Activated CD8-positive, alpha-beta T cell treated with anti-CD3 and anti-CD28 coated beads for 36 hours (primary cell): Measurements from ENCODE around the gene ZNF563. TPM values are rescaled to one million over a fixed set of nuclear protein-coding genes. Genes with fewer than 3 reads are reported as not detected.
"Not testable (repeated sequence)": the region's sequence is repeated elsewhere in the genome, so short reads cannot be mapped to it uniquely, and the experiment has no call there.

Experiments
- ATAC-seq: fragments of 200-7000 bp; cut with Tn5 transposase; one replicate; pipeline ENCODE4 v1.10.0; 2021; ENCODE audit warnings: mild to moderate bottlenecking, moderate library complexity
- CTCF ChIA-PET: fragments of 350-600 bp; sonication (Branson Sonifier 250); formaldehyde crosslinking; loops from one replicate; lab custom pipeline; 2021; ENCODE audit warnings: antibody characterized with exemption; lab: Charles Lee
- POLR2A ChIA-PET: fragments of 350-600 bp; sonication (Branson Sonifier 250); formaldehyde crosslinking; loops from one replicate; lab custom pipeline; 2021; ENCODE audit warnings: antibody characterized with exemption; lab: Charles Lee
- DNase-seq: peaks from one replicate; pipeline ENCODE4 v3.0.0-alpha.2; 2020
- H3K27ac Mint-ChIP-seq: one replicate; pipeline ENCODE4 v1.8.0; 2021; ENCODE audit warnings: mild to moderate bottlenecking, mixed read lengths
- H3K27me3 Mint-ChIP-seq: one replicate; pipeline ENCODE4 v1.8.0; 2021; ENCODE audit warnings: mixed read lengths
- H3K36me3 Mint-ChIP-seq: one replicate; pipeline ENCODE4 v1.8.0; 2021; ENCODE audit warnings: low read depth, mixed read lengths
- H3K4me1 Mint-ChIP-seq: one replicate; pipeline ENCODE4 v1.8.0; 2021; ENCODE audit warnings: low read depth, mixed read lengths
- H3K4me3 Mint-ChIP-seq: one replicate; pipeline ENCODE4 v1.8.0; 2021; ENCODE audit warnings: mild to moderate bottlenecking, moderate library complexity, mixed read lengths
- H3K9me3 Mint-ChIP-seq: one replicate; pipeline ENCODE4 v1.8.0; 2021; ENCODE audit warnings: mixed read lengths
- intact Hi-C: fragments of 100-400 bp; cut with micrococcal nuclease; formaldehyde crosslinking; loops from one replicate; pipeline ENCODE4 v1.10.0; 2022
- total RNA-seq, 2 experiments: library from RNA; stranded (reverse); gene quantifications; one replicate each; pipeline ENCODE4 v1.2.3, GENCODE V29; 2021
- TF ChIP-seq, protein P1 (sequence below): fragments of 200-600 bp; IDR thresholded peaks from one replicate; pipeline ENCODE4 v1.8.0; 2022; ENCODE audit warnings: antibody characterized with exemption, mild to moderate bottlenecking

ZNF563 gene
- total RNA-seq, 2 experiments from 2014 or later = 6.0 to 7.1 TPM

DNA sequence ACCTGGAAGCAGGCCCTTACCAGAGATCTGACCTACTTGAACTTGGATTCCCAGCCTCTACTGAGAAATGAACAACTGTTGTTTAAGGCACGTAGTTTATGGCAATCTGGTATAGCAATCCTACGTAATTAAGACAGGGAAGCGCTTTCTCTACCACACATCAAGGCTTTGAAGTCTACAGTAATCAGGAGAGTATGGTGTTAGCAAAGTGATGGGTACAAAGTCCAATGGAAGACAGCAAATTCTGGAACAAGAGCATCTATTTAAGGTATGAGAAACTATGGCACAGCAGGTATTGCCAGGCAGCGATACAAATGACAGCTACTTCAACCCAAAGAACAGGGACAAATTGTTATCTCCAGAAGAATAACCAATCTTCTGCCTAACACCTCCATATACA is 3.1 kb downstream of the ZNF563 start:
- no peak for ATAC-seq
- H3K9me3 Mint-ChIP-seq = no peaks in the 10 kb centered on the region
- TF ChIP-seq, protein P1, sequence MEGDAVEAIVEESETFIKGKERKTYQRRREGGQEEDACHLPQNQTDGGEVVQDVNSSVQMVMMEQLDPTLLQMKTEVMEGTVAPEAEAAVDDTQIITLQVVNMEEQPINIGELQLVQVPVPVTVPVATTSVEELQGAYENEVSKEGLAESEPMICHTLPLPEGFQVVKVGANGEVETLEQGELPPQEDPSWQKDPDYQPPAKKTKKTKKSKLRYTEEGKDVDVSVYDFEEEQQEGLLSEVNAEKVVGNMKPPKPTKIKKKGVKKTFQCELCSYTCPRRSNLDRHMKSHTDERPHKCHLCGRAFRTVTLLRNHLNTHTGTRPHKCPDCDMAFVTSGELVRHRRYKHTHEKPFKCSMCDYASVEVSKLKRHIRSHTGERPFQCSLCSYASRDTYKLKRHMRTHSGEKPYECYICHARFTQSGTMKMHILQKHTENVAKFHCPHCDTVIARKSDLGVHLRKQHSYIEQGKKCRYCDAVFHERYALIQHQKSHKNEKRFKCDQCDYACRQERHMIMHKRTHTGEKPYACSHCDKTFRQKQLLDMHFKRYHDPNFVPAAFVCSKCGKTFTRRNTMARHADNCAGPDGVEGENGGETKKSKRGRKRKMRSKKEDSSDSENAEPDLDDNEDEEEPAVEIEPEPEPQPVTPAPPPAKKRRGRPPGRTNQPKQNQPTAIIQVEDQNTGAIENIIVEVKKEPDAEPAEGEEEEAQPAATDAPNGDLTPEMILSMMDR = no peak
- peaks cover 48% of the 10 kb centered on the region for H3K4me1 Mint-ChIP-seq
- no peak for DNase-seq
- H3K4me3 Mint-ChIP-seq = peak overlapping the region; percentile 88
- H3K27ac Mint-ChIP-seq = peak overlapping the region; percentile 97
- CTCF ChIA-PET = no interaction called here
- intact Hi-C loops = loop anchor here (5.0 kb wide), 1 partner anchor 38 kb away; the partner anchor contains the start of gene ZNF44
- H3K36me3 Mint-ChIP-seq = peaks cover 15% of the 10 kb centered on the region
- no peaks in the 10 kb centered on the region for H3K27me3 Mint-ChIP-seq
- POLR2A ChIA-PET = interaction anchor here (1.4 to 3.5 kb wide), 2 partner anchors 36 to 40 kb away, joined by 4 to 25 read pairs; partner anchors contain the start of gene ZNF44

DNA sequence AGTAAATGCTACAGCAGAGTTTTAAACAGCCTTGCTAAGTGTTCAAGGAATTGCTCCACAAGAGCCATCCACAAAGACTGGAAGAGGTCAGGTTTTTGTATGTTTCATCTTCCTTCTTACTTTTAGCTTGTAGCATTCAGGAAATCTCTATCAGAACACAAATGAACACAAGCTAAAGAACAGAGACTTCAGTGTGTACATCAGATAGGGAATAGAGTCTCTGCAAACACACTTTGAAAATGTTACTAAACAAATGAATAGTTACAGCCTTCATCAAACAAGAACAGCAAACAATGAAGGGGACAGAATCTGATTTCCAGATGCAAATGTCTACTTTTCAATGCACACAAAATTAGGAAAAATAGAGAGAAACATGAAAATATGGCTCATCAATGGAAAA is 7.7 kb downstream of the ZNF563 start:
- H3K27ac Mint-ChIP-seq = no peak overlapping the region
- ChIA-PET CTCF (interaction anchor here (1.2 kb wide), 1 partner anchor 9 kb away, joined by 3 read pairs; no protein-coding TSS in a partner anchor), POLR2A (interaction anchor here (0.5 to 1.1 kb wide), 2 partner anchors 28 to 50 kb away, joined by 3 read pairs; no protein-coding TSS in a partner anchor)
- no peak overlapping the region for H3K4me3 Mint-ChIP-seq
- H3K27me3 Mint-ChIP-seq = no peaks in the 10 kb centered on the region
- peaks cover 38% of the 10 kb centered on the region for H3K36me3 Mint-ChIP-seq
- intact Hi-C loops = no loop called here
- no peak for ATAC-seq
- peaks cover 25% of the 10 kb centered on the region for H3K4me1 Mint-ChIP-seq
- no peak for DNase-seq
- TF ChIP-seq, protein P1 = no peak
- peaks cover 9% of the 10 kb centered on the region for H3K9me3 Mint-ChIP-seq

DNA sequence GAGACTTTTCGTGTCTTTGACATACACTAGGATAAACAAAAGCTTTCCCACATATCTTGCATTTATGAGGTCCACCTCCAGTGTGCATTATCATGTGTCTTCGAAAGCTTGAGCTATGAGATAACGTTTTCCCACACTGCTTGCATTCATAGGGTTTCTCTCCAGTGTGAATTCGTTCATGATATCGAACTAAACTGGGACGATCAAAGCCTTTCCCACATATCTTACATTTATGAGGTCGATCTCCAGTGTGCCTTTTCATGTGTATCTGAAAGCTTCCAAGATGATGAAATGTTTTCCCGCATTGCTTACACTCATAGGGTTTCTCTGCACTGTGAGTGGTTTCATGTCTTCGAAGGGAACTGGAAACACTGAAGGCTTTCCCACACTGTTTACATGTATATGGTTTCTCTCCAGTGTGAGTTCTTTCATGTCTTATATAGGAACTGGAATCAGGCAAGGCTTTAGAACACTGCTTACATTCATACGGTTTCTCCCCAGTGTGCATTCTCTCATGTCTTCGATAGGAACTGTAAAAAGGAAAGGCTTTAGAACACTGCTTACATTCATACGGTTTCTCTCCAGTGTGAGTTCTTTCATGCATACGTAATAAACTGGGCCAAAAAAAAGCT is 14.5 kb downstream of the ZNF563 start:
- TF ChIP-seq, protein P1 = no peak
- POLR2A ChIA-PET = interaction anchor here (0.9 kb wide), 1 partner anchor 27 kb away, joined by 3 read pairs; no protein-coding TSS in a partner anchor
- H3K36me3 Mint-ChIP-seq = peaks cover 62% of the 10 kb centered on the region
- H3K27ac Mint-ChIP-seq = no peak overlapping the region
- no peak for DNase-seq
- H3K4me1 Mint-ChIP-seq = no peaks in the 10 kb centered on the region
- intact Hi-C loops = no loop called here
- ATAC-seq = no peak
- CTCF ChIA-PET = no interaction called here
- H3K27me3 Mint-ChIP-seq = no peaks in the 10 kb centered on the region
- no peak overlapping the region for H3K4me3 Mint-ChIP-seq
- peaks cover 23% of the 10 kb centered on the region for H3K9me3 Mint-ChIP-seq

DNA sequence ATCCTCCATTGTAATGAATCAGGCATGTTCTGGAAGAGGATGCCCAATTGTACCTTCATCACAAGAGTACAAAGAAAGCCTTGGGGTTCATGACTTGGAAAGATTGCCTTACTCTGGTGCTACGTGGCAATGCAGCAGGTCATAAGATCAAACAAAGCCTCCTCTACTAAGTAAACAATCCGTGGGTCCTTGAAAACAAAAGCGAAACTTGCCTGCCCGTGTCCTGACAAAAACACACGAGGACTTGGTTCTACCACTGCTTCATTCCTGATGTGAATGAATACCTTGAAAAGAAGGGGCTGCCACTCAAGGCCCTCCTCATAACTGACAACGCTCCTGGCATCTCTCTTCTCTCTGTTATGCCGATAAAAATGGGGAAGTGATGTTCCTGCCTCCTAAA is 18.9 kb downstream of the ZNF563 start:
- CTCF ChIA-PET = no interaction called here
- POLR2A ChIA-PET = no interaction called here
- Mint-ChIP-seq H3K4me3 (no peak overlapping the region), H3K27me3 (no peaks in the 10 kb centered on the region), H3K36me3 (peaks cover 37% of the 10 kb centered on the region), H3K27ac (no peak overlapping the region), H3K9me3 (peaks cover 13% of the 10 kb centered on the region), H3K4me1 (no peaks in the 10 kb centered on the region)
- ATAC-seq (no peak), DNase-seq (no peak)
- TF ChIP-seq, protein P1 = no peak
- intact Hi-C loops = no loop called here

DNA sequence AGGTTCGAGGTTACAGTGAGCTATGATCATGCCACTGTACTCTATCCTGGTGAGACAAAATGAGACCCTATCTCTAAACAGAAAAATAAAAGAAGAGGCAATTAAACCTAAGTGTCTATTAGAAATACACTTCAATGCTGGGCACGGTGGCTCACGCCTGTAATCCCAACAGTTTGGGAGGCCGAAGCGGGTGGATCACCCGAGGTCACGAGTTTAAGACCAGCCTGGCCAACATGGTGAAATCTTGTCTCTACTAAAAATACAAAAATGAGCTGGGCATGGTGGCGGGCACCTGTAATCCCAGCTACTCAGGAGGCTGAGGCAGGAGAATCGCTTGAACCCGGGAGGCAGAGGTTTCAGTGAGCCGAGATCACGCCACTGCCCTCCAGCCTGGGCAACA is 24.5 kb downstream of the ZNF563 start:
- H3K4me1 Mint-ChIP-seq, H3K36me3 Mint-ChIP-seq, intact Hi-C loops, H3K9me3 Mint-ChIP-seq, ATAC-seq, H3K4me3 Mint-ChIP-seq, H3K27ac Mint-ChIP-seq, DNase-seq, H3K27me3 Mint-ChIP-seq: not testable (repeated sequence)
- POLR2A ChIA-PET = interaction anchor here (2.0 kb wide), 1 partner anchor 24 kb away, joined by 4 read pairs; no protein-coding TSS in a partner anchor
- CTCF ChIA-PET = interaction anchor here (1.4 kb wide), 1 partner anchor 249 kb away, joined by 3 read pairs; no protein-coding TSS in a partner anchor
